ENCODE data around the gene SPDYE2B.
"Not testable (repeated sequence)": the region's sequence is repeated elsewhere in the genome, so short reads cannot be mapped to it uniquely, and the experiment has no call there.

GRCh38 chr7:102695033-102695552 is 45.0 kb downstream of the SPDYE2B start:
- TF ChIP-seq POLR2A, CTCF (IDR thresholded peaks at IDR 0.05): not testable (repeated sequence)
